RWPE1 (cell line): Measurements from ENCODE around the gene SYTL3.
"Not testable (repeated sequence)": the region's sequence is repeated elsewhere in the genome, so short reads cannot be mapped to it uniquely, and the experiment has no call there.

Experiments
- CTCF ChIA-PET: fragments of 350-600 bp; sonication (Branson Sonifier 250); formaldehyde crosslinking; extraction: SDS; loops from one replicate; lab custom pipeline; 2021; lab: Yijun Ruan, JAX
- POLR2A ChIA-PET: fragments of 400-600 bp; formaldehyde crosslinking; extraction: SDS; loops from one replicate; lab custom pipeline; 2020; ENCODE audit warnings: antibody characterized with exemption; ENCODE audit not compliant: low non-redundant PET; lab: Yijun Ruan, JAX
- DNase-seq: peaks from one replicate; pipeline ENCODE4 v3.0.0; 2012; ENCODE audit warnings: low spot score
- H3K27ac ChIP-seq: fragments of 450-650 bp; 2 replicates; pipeline ENCODE4 v1.5.1; 2017
- CTCF ChIP-seq: fragments of 450-650 bp; conservative IDR thresholded peaks from 2 replicates; pipeline ENCODE4 v1.5.1; 2017; ENCODE audit warnings: low read depth, mild to moderate bottlenecking

SYTL3 gene

GRCh38 chr6:158654960-158655489 is 5.2 kb downstream of the SYTL3 start:
- H3K27ac ChIP-seq, result no peak overlapping the region
- DNase-seq, result no peak
- ChIA-PET POLR2A (no interaction called here), CTCF (interaction anchor here (1.5 kb wide), 1 partner anchor 434 kb away, joined by 3 read pairs; no protein-coding TSS in a partner anchor)
- no peak for TF ChIP-seq CTCF

- H3K27ac ChIP-seq, result no peak overlapping the region
- CTCF ChIA-PET, result interaction anchor here (1.5 kb wide), 1 partner anchor 435 kb away, joined by 3 read pairs; no protein-coding TSS in a partner anchor
- TF ChIP-seq CTCF, result no peak
- DNase-seq, result no peak
- POLR2A ChIA-PET, result no interaction called here
Observed at GRCh38 chr6:158655569-158656450, 6.0 kb downstream of the SYTL3 start.

- CTCF ChIA-PET, DNase-seq, H3K27ac ChIP-seq, POLR2A ChIA-PET: not testable (repeated sequence)
Observed at GRCh38 chr6:158656986-158657385, 7.1 kb downstream of the SYTL3 start.

- peak; percentile 55 for DNase-seq
- peak; percentile 48 for TF ChIP-seq CTCF
Observed at GRCh38 chr6:158660333-158660754, 10.5 kb downstream of the SYTL3 start.

GRCh38 chr6:158661156-158661685 is 11.4 kb downstream of the SYTL3 start:
- ChIA-PET POLR2A (no interaction called here), CTCF (interaction anchor here (3.4 kb wide), 1 partner anchor 30 kb away, joined by 22 read pairs; no protein-coding TSS in a partner anchor)

More at GRCh38 chr6:158660333-158660754, 10.5 kb downstream of the SYTL3 start:
- ChIA-PET POLR2A (no interaction called here), CTCF (interaction anchor here (0.5 to 3.4 kb wide), 11 partner anchors 9 to 406 kb away, joined by 3 to 22 read pairs (median 4); partner anchors contain the start of genes DYNLT1 and RSPH3)
- no peak overlapping the region for H3K27ac ChIP-seq

GRCh38 chr6:158662607-158662953 is 12.7 kb downstream of the SYTL3 start:
- ChIA-PET POLR2A (no interaction called here), CTCF (interaction anchor here (0.6 to 1.5 kb wide), 4 partner anchors 15 to 448 kb away, joined by 3 to 6 read pairs (median 4); no protein-coding TSS in a partner anchor)
- no peak for TF ChIP-seq CTCF
- no peak for DNase-seq
- H3K27ac ChIP-seq, result no peak overlapping the region

More at GRCh38 chr6:158661156-158661685, 11.4 kb downstream of the SYTL3 start:
- no peak overlapping the region for H3K27ac ChIP-seq
- no peak for TF ChIP-seq CTCF
- DNase-seq, result no peak
